Breast epithelium (tissue), 3 donors: ENCODE data around the gene CLEC17A.

Experiments used
- CTCF ChIP-seq, 3 donors: fragments of 450-650 bp; IDR thresholded peaks; one replicate each; pipeline ENCODE4 v1.5.1; 2016 to 2017; ENCODE audit warnings: antibody characterized with exemption in 3 of 3, mild to moderate bottlenecking in 3 of 3, moderate library complexity in 3 of 3
- POLR2A ChIP-seq: fragments of 450-650 bp; IDR thresholded peaks from one replicate; pipeline ENCODE4 v1.6.1; 2016; ENCODE audit warnings: antibody characterized with exemption, mild to moderate bottlenecking, moderate library complexity
- POLR2AphosphoS5 ChIP-seq, 3 donors: sonication (generic); formaldehyde crosslinking; IDR thresholded peaks; one replicate each; pipeline ENCODE4 v1.6.1; 2017; ENCODE audit warnings: antibody characterized with exemption in 3 of 3

- TF ChIP-seq CTCF (IDR thresholded peaks at IDR 0.05): no peak
- no peak for TF ChIP-seq POLR2A
- TF ChIP-seq POLR2AphosphoS5 (IDR thresholded peaks at IDR 0.05): no peak
Measured at GRCh38 chr19:14611051-14611450, 28.2 kb downstream of the CLEC17A start.
